ENCODE results near the gene MINDY3.
"Not testable (repeated sequence)": the region's sequence is repeated elsewhere in the genome, so short reads cannot be mapped to it uniquely, and the experiment has no call there.

The MINDY3 gene

DNA sequence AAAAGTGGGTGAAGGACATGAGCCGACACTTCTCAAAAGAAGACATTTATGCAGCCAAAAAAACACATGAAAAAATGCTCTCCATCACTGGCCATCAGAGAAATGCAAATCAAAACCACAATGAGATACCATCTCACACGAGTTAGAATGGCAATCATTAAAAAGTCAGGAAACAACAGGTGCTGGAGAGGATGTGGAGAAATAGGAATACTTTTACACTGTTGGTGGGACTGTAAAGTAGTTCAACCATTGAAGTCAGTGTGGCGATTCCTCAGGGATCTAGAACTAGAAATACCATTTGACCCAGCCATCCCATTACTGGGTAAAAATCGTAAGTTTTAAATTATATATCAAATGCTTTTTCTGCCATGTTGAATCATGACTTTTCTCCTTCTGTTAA lies 85.8 kb downstream of the MINDY3 start:
- not testable (repeated sequence) for DNase-seq

DNA sequence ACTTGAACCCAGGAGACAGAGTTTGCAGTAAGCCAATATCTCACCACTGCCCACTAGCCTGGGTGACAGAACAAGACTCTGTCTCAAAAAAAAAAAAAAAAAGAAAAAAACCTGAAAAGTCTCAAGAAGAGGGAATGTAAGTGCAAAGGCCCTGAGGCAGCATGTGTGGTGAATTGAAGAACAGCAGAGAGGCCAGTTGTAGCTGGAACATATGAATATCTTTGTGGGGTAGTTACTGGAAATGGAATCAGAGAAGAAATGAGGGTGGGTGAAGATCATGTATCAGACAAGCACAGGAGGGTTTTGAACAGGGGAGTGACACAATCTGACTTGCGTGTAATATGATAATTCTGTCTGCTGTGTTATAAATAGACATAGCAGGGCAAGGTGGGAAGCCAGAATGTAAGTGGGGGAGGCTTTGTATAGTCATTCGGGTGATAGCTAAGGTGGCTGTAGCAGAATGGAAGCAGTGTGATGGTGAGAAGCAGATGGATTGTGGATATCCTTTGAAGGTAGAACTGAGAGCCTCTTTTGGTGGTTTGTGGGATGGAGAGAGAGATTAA lies 95.3 kb downstream of the MINDY3 start:
- no peak for DNase-seq

DNA sequence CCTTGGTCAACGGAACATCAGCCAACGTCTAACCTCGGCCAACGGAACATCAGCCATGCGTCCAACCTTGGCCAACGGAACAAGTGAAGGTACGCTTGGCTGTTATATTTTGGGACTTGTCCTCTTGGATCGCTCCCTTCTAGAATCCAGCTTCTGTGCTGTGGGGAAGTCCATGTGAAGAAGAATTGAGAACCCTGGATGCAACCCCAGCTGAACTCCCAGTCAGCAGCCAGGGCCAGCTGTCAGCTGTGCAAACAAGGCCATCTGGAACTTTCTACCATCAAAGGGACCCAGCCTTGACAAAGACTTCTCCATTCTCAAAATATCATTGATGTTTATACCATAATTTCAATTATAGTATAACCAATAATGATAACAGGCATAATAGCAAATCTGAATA lies 97.3 kb downstream of the MINDY3 start:
- no peak for DNase-seq

DNA sequence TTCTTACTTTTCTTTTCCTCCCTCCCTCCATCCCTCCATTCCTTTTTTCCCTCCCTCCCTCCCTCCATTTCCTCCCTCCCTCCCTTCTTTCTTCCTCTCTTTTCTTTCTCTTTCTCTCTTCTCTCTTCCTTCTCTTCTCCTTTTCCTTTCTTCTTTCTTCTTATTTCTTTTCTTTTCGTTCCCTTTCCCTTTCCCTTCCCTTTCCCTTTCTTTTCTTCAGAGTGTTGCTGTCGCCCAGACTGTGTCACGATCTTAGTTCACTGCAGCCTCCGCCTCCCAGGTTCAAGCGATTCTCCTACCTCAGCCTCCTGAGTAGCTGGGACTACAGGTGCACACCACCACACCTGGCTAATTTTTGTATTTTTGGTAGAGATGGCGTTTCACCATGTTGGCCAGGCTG lies 98.1 kb downstream of the MINDY3 start:
- DNase-seq = not testable (repeated sequence)

DNA sequence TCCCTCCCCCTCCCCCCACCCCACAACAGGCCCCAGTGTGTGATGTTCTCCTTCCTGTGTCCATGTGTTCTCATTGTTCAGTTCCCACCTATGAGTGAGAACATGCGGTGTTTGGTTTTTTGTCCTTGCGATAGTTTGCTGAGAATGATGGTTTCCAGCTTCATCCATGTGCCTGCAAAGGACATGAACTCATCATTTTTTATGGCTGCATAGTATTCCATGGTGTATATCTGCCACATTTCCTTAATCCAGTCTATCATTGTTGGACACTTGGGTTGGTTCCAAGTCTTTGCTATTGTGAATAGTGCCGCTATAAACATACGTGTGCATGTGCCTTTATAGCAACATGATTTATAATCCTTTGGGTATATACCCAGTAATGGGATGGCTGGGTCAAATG lies 99.1 kb downstream of the MINDY3 start:
- DNase-seq = not testable (repeated sequence)

DNA sequence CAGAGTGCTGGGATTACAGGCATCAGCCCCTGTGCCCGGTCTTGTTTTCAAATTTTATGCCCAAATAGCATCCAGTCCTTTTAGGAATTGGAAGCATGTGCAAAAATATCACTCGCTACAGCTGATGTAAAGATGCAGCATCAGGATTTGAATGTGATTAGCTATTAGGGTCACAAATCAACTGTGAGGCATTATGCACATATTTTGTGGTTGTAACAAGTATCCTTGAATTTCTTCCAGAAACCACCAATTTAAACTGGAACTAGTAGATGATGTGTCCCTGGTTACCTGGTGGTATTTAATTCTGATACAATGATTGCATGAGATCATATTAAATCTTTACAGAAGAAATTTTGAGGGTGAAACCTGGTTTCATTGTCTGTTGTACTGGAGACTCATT lies 99.6 kb downstream of the MINDY3 start:
- peak; percentile 75 for DNase-seq

DNA sequence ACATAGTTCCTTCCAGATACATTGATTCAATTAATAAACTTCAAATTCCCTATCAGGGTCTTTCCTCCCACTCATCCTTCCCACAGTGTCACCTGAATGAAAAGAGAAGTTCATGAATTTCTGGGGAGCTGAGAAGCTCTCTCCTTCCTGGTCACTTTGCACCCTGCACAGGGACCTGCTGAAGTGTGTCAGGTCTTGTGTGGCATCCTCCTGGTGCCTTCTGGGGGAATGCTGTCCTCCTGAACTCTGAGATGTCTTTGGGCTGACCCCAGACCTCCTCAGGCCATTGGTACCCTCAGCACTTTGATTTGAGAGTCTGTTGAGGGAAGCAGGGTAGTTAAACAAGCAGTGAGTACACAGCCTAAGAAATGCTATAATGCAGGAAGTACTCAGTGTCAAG lies 101.0 kb downstream of the MINDY3 start:
- DNase-seq = no peak

DNA sequence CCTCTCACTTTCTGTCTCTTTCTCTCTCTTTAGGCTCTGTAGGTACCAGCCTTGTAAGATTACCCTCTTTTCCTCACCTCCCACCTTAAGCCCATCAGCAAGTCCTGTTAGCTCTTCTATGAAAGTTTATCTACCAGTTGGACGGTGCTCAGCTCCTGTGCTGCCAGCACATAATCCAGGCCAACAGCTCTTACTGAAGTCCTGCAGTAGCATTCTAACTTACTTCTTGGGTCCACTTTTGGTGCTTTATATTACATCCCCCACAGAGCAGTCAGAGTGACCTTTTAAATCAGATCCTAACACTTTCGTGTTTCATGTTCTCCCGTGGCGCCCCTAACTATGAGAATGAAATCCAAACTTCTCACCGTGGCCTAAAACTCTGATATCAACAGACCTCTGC lies 101.7 kb downstream of the MINDY3 start:
- no peak for DNase-seq

DNA sequence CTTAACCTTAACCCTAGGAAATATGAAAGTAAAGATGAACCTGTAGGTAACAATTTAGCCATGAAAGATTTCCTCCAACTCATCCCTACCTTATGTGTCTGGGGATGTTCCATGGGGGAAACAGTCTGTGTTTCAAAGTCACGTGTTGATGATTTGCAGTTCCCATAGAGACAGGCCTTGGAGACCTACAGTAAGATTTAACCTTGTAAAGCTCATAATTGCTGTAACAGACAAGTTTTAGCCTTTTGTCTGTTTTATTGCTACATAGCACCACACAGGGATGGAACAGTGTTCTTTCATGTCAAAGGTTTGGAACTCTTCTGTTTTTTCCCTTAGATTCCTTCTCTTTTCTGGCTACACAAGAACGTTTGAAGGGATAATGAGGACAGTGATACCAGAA lies 105.4 kb downstream of the MINDY3 start:
- no peak for DNase-seq

DNA sequence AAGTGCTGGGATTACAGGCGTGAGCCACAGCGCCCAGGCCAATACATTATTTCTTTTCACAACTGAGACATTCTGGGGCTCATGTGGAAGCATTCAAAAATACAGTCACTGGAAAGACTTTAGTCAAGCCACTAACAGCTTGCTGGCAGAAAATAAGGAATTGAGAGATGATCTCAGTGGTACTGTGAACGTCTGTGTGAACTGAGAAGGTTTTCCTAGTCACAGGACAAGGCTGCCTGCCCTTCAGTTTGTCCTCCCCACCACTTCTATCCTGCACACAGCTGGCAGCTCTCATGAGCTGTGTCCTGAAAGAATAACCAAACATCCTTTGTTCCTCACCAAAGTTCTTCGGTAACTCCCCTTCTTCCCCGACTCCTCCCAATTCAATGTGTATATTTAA lies 109.3 kb downstream of the MINDY3 start:
- DNase-seq = no peak

DNA sequence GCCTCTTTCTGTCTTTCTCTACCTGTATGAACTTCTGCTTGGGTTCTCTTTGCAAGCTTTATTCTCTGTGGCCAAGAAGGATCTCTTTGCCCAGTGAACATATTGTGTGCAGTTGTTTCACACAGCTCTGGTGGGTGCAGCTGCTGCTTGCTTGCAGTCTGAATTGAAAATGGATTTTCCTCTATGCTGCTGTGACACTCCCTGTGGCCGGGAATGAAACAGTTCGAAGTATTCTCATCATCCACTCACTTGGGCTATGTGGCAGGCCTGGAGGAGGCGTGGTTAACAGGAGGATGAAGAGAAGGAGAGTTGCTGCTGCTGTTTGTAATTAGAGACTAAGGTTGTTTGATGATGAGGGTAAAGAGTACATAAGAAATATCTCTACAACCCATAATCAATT lies 112.2 kb downstream of the MINDY3 start:
- DNase-seq = peak; percentile 46

DNA sequence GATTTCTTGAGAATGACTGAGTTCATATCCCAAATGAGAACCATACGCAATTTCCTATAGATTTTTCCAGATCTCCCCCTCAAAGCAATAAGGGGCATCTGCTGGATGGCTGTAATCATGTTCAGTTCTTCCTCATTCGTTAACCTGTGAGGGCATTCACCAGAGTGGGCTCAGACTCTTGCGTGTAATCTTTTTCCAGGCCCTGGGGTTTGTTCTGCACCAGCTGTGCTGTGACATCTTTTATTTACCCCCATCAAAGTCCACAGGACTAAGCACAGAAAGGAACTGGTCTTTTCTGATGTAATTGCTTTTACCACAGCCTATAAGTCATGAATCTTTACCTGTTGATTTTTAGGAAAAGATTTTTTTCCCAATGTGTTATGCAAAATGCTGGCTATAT lies 112.7 kb downstream of the MINDY3 start:
- no peak for DNase-seq

DNA sequence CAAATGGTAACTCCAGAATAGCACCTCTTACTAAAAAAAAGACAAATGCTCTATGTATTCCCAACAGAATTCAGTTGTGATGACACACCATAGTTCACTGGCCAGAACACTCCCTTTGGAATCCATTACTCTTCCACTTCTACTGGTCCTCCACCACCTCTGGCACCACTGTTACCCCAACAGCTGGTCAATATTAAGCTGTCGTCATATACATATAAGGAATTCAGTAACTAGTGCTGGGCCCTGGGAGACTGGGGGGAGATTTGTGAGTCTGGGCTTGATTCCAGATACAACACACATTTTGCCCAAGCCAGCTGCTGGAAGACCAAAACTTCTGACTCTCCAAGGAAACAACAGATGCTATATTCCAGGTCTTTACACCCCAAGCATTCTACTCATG lies 114.6 kb downstream of the MINDY3 start:
- peak; percentile 93 for DNase-seq

DNA sequence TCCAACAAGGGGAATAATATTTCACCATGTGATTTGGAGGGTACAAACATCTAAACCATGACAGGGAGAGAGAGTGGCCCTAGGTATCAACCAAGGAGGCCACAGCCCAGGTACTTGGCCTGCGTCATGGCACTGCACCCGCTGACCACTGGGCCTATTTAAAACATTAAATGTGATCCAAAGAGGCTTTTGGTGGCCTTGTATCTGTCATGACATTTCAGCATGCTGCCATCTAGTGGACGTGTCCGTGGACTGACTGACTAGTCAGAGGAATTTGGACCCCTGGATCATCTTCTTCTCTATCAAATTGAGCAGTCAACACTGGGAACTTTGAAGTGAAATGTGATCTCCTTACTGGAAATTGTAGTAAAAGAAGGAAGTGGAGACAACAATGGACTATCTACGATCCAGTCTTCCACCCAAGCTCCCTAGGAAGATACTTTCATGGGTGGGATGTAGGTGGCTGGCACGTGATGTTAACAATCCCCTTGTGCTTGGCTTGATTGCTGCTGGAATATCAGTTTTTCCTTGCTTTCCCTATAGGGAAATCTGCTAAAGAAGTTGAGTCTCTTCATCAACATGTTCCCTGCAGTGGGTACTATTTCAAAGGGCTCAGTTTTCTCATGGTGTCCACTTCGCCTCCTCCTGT lies 116.0 kb downstream of the MINDY3 start:
- peak; percentile 41 for DNase-seq

DNA sequence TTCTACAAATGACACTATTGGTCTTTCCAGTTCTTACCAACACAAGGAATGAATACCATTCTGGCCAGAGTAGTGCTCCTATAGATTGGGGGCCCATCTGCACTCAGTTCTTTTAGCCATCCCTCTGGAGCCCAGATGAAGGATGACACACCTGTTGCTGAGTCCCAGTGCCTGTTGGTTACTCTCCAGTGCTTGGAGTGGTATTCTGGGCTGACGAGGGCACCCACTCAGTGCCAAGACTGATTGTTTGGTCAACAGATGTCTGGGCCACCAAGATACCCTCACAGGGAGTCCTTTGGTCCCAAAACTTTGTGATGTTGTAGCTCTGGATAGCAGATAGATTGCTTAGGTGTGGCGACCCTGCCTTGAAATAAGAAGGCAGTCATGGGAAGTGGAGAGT lies 116.9 kb downstream of the MINDY3 start:
- no peak for DNase-seq

DNA sequence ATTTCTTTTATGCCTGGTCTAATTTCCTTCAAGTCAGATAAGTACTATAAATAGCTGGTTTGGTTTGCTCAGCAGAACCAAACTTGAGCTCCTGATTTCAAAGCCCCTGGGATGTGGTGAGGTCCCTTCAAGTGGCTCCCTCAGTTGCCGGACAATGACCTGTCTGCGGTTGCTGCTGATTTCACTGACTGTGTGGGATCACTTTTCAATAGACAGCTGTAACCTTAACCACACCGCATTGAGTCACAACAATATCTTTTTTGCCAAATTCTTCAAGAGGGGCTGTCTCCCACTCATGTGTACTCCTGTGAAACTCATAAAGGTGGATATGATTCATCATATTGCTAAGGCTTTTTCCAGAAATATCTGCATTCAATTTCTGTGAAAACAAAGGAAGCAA lies 117.5 kb downstream of the MINDY3 start:
- DNase-seq = peak; percentile 80

DNA sequence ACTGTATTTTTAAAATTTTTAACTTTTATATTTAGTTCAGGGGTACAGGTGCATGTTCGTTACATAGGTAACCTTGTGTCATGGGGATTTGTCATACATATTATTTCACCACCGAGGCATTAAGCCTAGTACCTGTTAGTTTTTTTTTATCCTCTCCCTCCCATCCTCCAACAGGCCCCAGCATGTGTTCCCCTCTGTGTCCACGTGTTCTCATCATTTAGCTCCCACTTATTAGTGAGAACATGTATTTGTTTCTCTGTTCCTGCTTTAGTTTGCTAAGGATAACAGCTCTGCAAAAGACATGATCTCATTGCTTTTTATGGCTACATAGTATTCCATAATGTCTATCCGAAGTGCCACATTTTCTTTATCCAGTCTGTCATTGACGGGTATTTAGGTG lies 118.2 kb downstream of the MINDY3 start:
- no peak for DNase-seq

DNA sequence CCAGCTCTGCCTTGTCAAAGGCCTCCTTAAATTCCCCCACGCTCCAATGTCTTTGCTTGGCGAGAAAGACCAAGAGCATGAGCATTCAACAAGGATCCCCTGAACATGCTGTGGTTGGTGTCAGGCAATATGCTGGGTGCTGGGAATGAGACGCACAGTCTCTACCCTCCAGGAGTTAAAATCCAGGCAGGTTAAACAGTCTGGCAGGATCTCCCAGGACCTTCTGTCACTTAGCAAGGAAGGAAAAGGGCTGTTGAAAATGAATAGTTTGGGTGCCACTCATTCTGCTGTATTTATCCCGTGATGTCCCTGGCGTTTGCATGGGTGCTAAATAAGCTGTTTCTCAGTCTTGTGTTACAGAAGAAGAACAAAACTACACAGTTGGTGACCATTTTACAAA lies 118.7 kb downstream of the MINDY3 start:
- no peak for DNase-seq

DNA sequence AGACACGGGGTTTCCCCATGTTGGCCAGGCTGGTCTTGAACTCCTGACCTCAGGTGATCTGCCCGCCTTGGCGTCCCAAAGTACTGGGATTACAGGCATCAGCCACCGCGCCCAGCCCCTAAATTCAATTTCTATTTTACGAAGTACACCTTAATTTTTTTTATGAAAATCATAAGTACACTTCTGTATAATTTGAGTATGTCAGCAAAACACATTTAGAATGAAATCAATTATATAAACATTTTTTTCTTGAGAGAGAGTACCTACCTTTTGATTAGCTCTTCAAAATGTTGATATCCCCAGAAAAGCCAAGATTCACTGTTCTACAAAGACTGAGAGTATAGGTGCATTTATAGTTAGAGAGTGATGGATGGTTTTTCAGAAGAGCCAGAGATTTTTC lies 120.0 kb downstream of the MINDY3 start:
- no peak for DNase-seq

DNA sequence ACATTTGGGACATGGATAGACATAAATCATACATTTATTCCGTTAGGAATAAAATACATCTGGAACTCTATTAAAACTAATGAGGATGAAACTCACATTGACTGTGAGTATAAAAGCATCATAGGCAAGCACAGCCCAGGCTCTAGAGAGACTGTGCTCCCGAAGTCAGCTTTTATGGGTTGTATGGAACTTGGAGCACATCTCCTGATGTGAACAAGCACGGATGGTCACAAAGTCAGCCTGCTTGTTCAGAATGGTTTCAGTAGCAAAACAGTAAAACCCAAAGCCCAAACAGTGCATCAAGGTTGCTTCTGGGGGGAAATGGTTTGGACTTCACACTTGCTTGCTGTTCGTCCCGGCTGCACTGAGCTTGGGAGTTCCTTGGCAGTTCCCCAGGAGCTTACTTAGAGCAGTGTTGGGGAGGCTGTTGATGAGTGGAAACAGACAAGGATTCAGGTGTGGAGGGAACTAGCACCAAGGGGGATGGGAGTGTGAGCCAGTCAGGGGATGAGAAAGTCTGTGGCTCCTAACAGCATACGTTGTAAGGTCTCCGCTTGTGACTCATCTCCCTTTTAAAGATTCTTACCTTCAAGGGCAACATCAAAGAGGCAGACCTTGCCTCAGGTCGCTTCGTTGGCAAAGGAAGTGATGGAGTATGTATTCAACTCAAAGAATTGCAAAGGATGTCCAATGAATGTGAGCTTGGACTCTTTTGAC lies 120.9 kb downstream of the MINDY3 start:
- no peak for DNase-seq

DNA sequence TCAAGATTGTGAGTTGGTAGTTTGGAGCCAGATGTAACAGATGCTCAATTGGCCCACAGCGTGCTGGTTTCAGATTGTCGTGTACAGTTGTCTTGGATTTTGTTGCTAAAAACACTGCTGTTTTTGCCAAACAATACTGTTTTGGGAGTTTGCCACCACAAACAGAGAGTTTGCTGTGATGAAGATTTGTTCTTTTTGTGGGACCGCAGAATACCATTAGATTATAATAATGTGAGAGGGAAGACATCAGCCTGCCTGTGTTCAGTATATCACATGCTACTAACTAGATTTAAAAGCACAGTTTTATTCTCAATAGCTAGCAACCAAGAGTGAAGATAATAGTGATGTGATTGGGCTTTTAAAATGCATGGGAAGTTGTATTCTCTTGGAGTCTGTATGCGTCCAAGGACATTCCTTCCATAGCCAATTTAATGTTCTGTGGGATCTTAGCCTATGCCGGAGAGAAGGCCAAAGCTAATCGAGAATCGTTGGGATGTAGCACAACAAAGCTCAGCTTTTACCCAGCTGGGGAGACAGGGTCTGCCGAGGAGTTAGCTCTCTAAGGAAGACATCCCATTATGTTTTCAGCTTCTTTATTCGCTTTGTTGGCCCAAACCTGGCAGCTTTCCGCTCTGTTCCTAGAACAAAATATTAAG lies 121.9 kb downstream of the MINDY3 start:
- peak; percentile 32 for DNase-seq

DNA sequence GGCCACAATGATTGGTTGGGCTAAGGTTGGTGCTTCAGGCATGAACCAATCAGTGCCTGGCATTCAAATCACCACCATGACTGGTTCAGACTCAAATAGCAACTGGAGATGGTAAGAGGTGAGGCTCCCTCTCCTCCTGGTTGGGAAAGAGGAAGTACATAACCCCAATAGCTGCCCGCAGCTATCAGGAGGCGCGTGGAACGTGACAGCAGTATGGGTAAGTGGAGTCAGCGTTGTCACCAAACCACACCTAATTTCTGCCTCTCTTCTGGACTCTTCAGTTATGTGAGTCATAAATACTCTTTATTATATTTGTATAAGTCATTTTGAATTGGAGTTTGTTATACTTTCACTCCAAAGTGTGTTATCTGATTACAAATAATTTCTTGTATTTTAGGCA lies 122.7 kb downstream of the MINDY3 start:
- DNase-seq = no peak

DNA sequence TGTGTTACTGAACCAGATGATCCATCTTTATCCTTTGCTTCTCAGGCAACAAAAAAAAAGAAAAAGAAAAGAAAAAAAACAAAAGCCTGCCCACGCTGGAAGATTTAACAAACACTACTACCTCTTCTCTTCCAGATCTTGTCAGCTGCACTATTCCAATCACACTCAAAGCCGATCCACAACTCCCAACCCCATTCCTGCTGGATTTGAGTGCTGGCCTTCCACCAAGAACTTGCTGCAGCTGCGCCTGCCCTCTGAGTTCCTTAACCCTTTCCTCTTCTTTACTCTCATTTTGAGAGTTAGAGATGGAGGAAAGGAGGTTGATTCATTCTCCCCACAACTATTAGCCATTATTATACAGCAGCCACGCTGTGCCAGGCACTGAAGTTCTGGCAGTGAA lies 124.5 kb downstream of the MINDY3 start:
- DNase-seq = peak; percentile 57

DNA sequence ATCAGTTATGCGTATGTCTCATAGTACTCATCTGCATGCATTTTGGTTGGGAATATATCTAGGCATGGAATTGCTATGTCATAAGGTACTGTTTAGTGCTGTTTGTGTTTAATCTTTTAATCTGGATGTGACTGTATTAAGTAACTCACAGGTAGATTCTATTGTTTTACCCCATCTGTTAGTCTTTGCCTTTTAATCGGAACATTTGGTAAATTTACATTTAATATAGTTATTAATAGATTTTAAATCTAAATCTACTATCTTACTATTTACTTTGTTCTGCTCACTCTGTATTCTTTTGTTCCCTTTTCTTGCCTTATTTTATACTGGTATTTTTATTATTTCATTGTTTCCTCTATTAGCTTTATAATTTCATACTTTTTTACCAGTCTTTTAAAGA lies 130.0 kb downstream of the MINDY3 start:
- DNase-seq = no peak
